Progenitor cell of endocrine pancreas (in vitro differentiated cells): ENCODE measurements around the gene SLC20A1. TPM values are rescaled to one million over a fixed set of nuclear protein-coding genes. Genes with fewer than 3 reads are reported as not detected.

Experiments used
- DNase-seq: peaks from one replicate; pipeline ENCODE4 v3.0.0; 2021; ENCODE audit warnings: low spot score; ENCODE audit not compliant: unreplicated experiment
- H3K27ac Mint-ChIP-seq: 2 replicates; pipeline ENCODE4 v1.8.0; 2021; ENCODE audit warnings: mild to moderate bottlenecking, moderate library complexity, mixed read lengths
- H3K27me3 Mint-ChIP-seq: 2 replicates; pipeline ENCODE4 v1.8.0; 2021; ENCODE audit warnings: mixed read lengths
- H3K36me3 Mint-ChIP-seq: 2 replicates; pipeline ENCODE4 v1.8.0; 2022; ENCODE audit warnings: mixed read lengths; ENCODE audit not compliant: insufficient read depth
- H3K4me1 Mint-ChIP-seq: 2 replicates; pipeline ENCODE4 v1.8.0; 2021; ENCODE audit warnings: low read depth, mixed read lengths
- H3K4me3 Mint-ChIP-seq: 2 replicates; pipeline ENCODE4 v1.8.0; 2021; ENCODE audit warnings: low read depth, mild to moderate bottlenecking, moderate library complexity, mixed read lengths
- H3K9me3 Mint-ChIP-seq: 2 replicates; pipeline ENCODE4 v1.8.0; 2021; ENCODE audit warnings: low read depth, mixed read lengths
- CTCF ChIP-seq: fragments of 200-600 bp; sonication (generic); IDR thresholded peaks from one replicate; pipeline ENCODE4 v1.5.0; 2021; ENCODE audit warnings: antibody characterized with exemption, mild to moderate bottlenecking; ENCODE audit not compliant: unreplicated experiment
- total RNA-seq: library from RNA; stranded (reverse); gene quantifications from 2 replicates; pipeline ENCODE4 v1.2.1, GENCODE V29; 2021

The SLC20A1 gene
- total RNA-seq, 1 donor from 2014 or later, result 56.0 TPM

- Mint-ChIP-seq H3K9me3 (no peaks in the 10 kb centered on the region), H3K4me1 (no peaks in the 10 kb centered on the region), H3K27ac (no peak overlapping the region), H3K4me3 (no peak overlapping the region), H3K27me3 (peaks cover 12% of the 10 kb centered on the region), H3K36me3 (no peaks in the 10 kb centered on the region)
- no peak for DNase-seq
- no peak for TF ChIP-seq CTCF
These were observed 40.8 kb downstream of the SLC20A1 start for GRCh38 chr2:112686348-112687217.

- H3K4me3 Mint-ChIP-seq, result no peak overlapping the region
- DNase-seq, result no peak
- H3K27ac Mint-ChIP-seq, result no peak overlapping the region
- H3K9me3 Mint-ChIP-seq, result no peaks in the 10 kb centered on the region
- no peaks in the 10 kb centered on the region for H3K4me1 Mint-ChIP-seq
- no peak for TF ChIP-seq CTCF
- H3K36me3 Mint-ChIP-seq, result no peaks in the 10 kb centered on the region
- H3K27me3 Mint-ChIP-seq, result peaks cover 12% of the 10 kb centered on the region
These were observed 41.8 kb downstream of the SLC20A1 start for GRCh38 chr2:112687522-112687921.

GRCh38 chr2:112688086-112688880, 42.5 kb downstream of the SLC20A1 start:
- Mint-ChIP-seq H3K4me3 (no peak overlapping the region), H3K9me3 (no peaks in the 10 kb centered on the region), H3K27ac (no peak overlapping the region), H3K36me3 (no peaks in the 10 kb centered on the region), H3K4me1 (peaks cover 2% of the 10 kb centered on the region), H3K27me3 (peaks cover 12% of the 10 kb centered on the region)
- no peak for TF ChIP-seq CTCF
- no peak for DNase-seq

GRCh38 chr2:112690853-112691401, 45.2 kb downstream of the SLC20A1 start:
- H3K9me3 Mint-ChIP-seq, result no peaks in the 10 kb centered on the region
- H3K36me3 Mint-ChIP-seq, result no peaks in the 10 kb centered on the region
- H3K27ac Mint-ChIP-seq, result no peak overlapping the region
- DNase-seq, result peak; percentile 27
- H3K4me3 Mint-ChIP-seq, result no peak overlapping the region
- TF ChIP-seq CTCF, result peak; percentile 50
- H3K27me3 Mint-ChIP-seq, result peaks cover 3% of the 10 kb centered on the region
- H3K4me1 Mint-ChIP-seq, result peaks cover 2% of the 10 kb centered on the region

- TF ChIP-seq CTCF, result no peak
- Mint-ChIP-seq H3K4me1 (peaks cover 2% of the 10 kb centered on the region), H3K9me3 (no peaks in the 10 kb centered on the region), H3K4me3 (no peak overlapping the region), H3K27me3 (peaks cover 3% of the 10 kb centered on the region), H3K36me3 (no peaks in the 10 kb centered on the region), H3K27ac (no peak overlapping the region)
- no peak for DNase-seq
These were observed 46.1 kb downstream of the SLC20A1 start for GRCh38 chr2:112691881-112692281.
